GM23248 (cell line): ENCODE results near the gene GRID2.

ENCODE experiments used
- EZH2 ChIP-seq: fragments of 200-600 bp; sonication (generic); IDR thresholded peaks from 2 replicates; pipeline ENCODE4 v1.6.1; 2018; ENCODE audit warnings: antibody characterized with exemption, mild to moderate bottlenecking; ENCODE audit not compliant: insufficient read depth, poor library complexity, severe bottlenecking
- EZH2phosphoT487 ChIP-seq: fragments of 200-600 bp; sonication (generic); IDR thresholded peaks from 2 replicates; pipeline ENCODE4 v1.6.1; 2018; ENCODE audit warnings: antibody characterized with exemption, moderate library complexity, mild to moderate bottlenecking, low read depth; ENCODE audit not compliant: insufficient read depth

DNA sequence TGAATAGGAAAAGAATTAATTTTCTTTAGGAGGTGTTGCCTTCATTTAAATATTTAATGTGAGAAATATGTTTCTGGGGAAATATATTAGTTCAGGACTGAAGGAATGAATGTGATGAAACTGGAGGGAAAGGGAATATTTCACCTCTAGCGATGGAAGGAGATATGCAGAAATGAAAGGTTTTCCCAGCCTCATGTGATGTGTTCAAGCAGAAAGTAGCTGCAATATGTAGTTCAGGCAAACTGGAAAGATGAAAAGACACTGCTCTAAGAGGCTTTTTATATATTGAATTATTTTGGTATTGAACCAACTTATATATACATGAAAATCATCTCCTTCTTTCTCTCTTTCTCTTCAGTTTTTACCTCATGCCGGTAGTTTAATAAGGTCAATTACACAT is 3.4 kb downstream of the GRID2 start:
- no peak for TF ChIP-seq EZH2phosphoT487
- TF ChIP-seq EZH2: peak; percentile 14
